WERI-Rb-1 (cell line): ENCODE measurements around the gene HMGN1.

Experiments
- DNase-seq: peaks from one replicate; pipeline ENCODE4 v3.0.0-alpha.2; 2020
- H3K27ac ChIP-seq: fragments of 250-450 bp; sonication (Bioruptor Pico); 2 replicates; pipeline ENCODE4 v1.5.1; 2020; ENCODE audit warnings: mild to moderate bottlenecking, moderate library complexity
- H3K27me3 ChIP-seq: fragments of 250-450 bp; sonication (Bioruptor Pico); 2 replicates; pipeline ENCODE4 v1.5.1; 2021; ENCODE audit warnings: mild to moderate bottlenecking, low read depth, moderate library complexity; ENCODE audit not compliant: insufficient read depth, severe bottlenecking
- H3K36me3 ChIP-seq: fragments of 250-450 bp; sonication (Bioruptor Pico); 2 replicates; pipeline ENCODE4 v1.5.1; 2020; ENCODE audit warnings: mild to moderate bottlenecking, moderate library complexity
- H3K4me3 ChIP-seq: 2 replicates; pipeline ENCODE4 v1.5.1; 2011; ENCODE audit warnings: low read depth, mild to moderate bottlenecking, control low read depth, low read length
- H3K9me3 ChIP-seq: fragments of 250-450 bp; sonication (Bioruptor Pico); 2 replicates; pipeline ENCODE4 v1.5.1; 2021; ENCODE audit warnings: mild to moderate bottlenecking, moderate library complexity; ENCODE audit not compliant: severe bottlenecking
- CTCF ChIP-seq: IDR thresholded peaks from 2 replicates; pipeline ENCODE4 v1.5.1; 2011; ENCODE audit warnings: low read depth, mild to moderate bottlenecking, control low read depth, inconsistent platforms, low read length

HMGN1 gene

GRCh38 chr21:39388038-39388810 lies 39.3 kb upstream of the HMGN1 start:
- H3K27me3 ChIP-seq, result no peaks in the 10 kb centered on the region
- H3K27ac ChIP-seq, result no peak overlapping the region
- no peaks in the 10 kb centered on the region for H3K9me3 ChIP-seq
- DNase-seq, result peak; percentile 94
- H3K36me3 ChIP-seq, result peaks cover 24% of the 10 kb centered on the region
- peak; percentile 98 for TF ChIP-seq CTCF
- H3K4me3 ChIP-seq, result no peak overlapping the region

GRCh38 chr21:39387461-39388037 lies 38.7 kb upstream of the HMGN1 start:
- H3K36me3 ChIP-seq, result peaks cover 18% of the 10 kb centered on the region
- DNase-seq, result no peak
- no peak overlapping the region for H3K27ac ChIP-seq
- H3K27me3 ChIP-seq, result no peaks in the 10 kb centered on the region
- no peak for TF ChIP-seq CTCF
- H3K4me3 ChIP-seq, result no peak overlapping the region
- no peaks in the 10 kb centered on the region for H3K9me3 ChIP-seq

GRCh38 chr21:39386899-39387298 lies 38.0 kb upstream of the HMGN1 start:
- H3K27ac ChIP-seq, result no peak overlapping the region

GRCh38 chr21:39386194-39386593 lies 37.3 kb upstream of the HMGN1 start:
- H3K36me3 ChIP-seq, result peaks cover 12% of the 10 kb centered on the region
- TF ChIP-seq CTCF, result no peak
- H3K4me3 ChIP-seq, result no peak overlapping the region
- no peaks in the 10 kb centered on the region for H3K27me3 ChIP-seq
- no peak overlapping the region for H3K27ac ChIP-seq
- DNase-seq, result no peak
- H3K9me3 ChIP-seq, result no peaks in the 10 kb centered on the region

More at GRCh38 chr21:39386899-39387298, 38.0 kb upstream of the HMGN1 start:
- H3K27me3 ChIP-seq, result no peaks in the 10 kb centered on the region
- no peak overlapping the region for H3K4me3 ChIP-seq
- TF ChIP-seq CTCF, result no peak
- H3K9me3 ChIP-seq, result no peaks in the 10 kb centered on the region
- peaks cover 16% of the 10 kb centered on the region for H3K36me3 ChIP-seq
- no peak for DNase-seq

- TF ChIP-seq CTCF, result no peak
- Histone ChIP-seq H3K4me3 (no peak overlapping the region), H3K27me3 (no peaks in the 10 kb centered on the region), H3K9me3 (no peaks in the 10 kb centered on the region), H3K27ac (no peak overlapping the region), H3K36me3 (peaks cover 5% of the 10 kb centered on the region)
- peak; percentile 48 for DNase-seq
These were observed 36.6 kb upstream of the HMGN1 start for GRCh38 chr21:39385299-39386145.
